CD4-positive, alpha-beta T cell treated with Interleukin-2 at 100 ng/mL for 4 hours (primary cell): ENCODE results near the gene ANTXRL.
"Not testable (repeated sequence)": the region's sequence is repeated elsewhere in the genome, so short reads cannot be mapped to it uniquely, and the experiment has no call there.

Experiments
- DNase-seq: peaks from one replicate; pipeline ENCODE4 v3.0.0-alpha.2; 2020; ENCODE audit warnings: low spot score

The ANTXRL gene

GRCh38 chr10:46295350-46296010, 8.7 kb downstream of the ANTXRL start:
- not testable (repeated sequence) for DNase-seq

- DNase-seq, result not testable (repeated sequence)
These were observed 9.3 kb downstream of the ANTXRL start for GRCh38 chr10:46296086-46296485.

- DNase-seq, result no peak
These were observed 9.9 kb downstream of the ANTXRL start for GRCh38 chr10:46296641-46297141.

GRCh38 chr10:46297406-46298204, 10.8 kb downstream of the ANTXRL start:
- no peak for DNase-seq

GRCh38 chr10:46298477-46299285, 11.9 kb downstream of the ANTXRL start:
- no peak for DNase-seq

- no peak for DNase-seq
These were observed 12.4 kb downstream of the ANTXRL start for GRCh38 chr10:46299286-46299535.

- no peak for DNase-seq
These were observed 13.0 kb downstream of the ANTXRL start for GRCh38 chr10:46299536-46300369.

- DNase-seq, result not testable (repeated sequence)
These were observed 13.5 kb downstream of the ANTXRL start for GRCh38 chr10:46300370-46300711.

- DNase-seq, result no peak
These were observed 14.4 kb downstream of the ANTXRL start for GRCh38 chr10:46301056-46301645.

GRCh38 chr10:46301721-46302479, 15.1 kb downstream of the ANTXRL start:
- DNase-seq, result no peak

GRCh38 chr10:46302765-46303352, 16.1 kb downstream of the ANTXRL start:
- DNase-seq, result not testable (repeated sequence)

- no peak for DNase-seq
These were observed 17.3 kb downstream of the ANTXRL start for GRCh38 chr10:46304062-46304461.

GRCh38 chr10:46304671-46305070, 17.9 kb downstream of the ANTXRL start:
- not testable (repeated sequence) for DNase-seq

GRCh38 chr10:46305079-46305818, 18.5 kb downstream of the ANTXRL start:
- DNase-seq, result no peak

GRCh38 chr10:46305986-46306385, 19.2 kb downstream of the ANTXRL start:
- DNase-seq, result no peak

GRCh38 chr10:46306516-46307184, 19.9 kb downstream of the ANTXRL start:
- DNase-seq, result no peak

- DNase-seq, result no peak
These were observed 20.7 kb downstream of the ANTXRL start for GRCh38 chr10:46307281-46308112.

- no peak for DNase-seq
These were observed 21.3 kb downstream of the ANTXRL start for GRCh38 chr10:46308113-46308415.
